T-helper 2 cell (primary cell): ENCODE results near the gene ZFY.
A peak's percentile ranks its signal among the peaks of the same experiment; 100 is the strongest.
"Not testable (repeated sequence)": the region's sequence is repeated elsewhere in the genome, so short reads cannot be mapped to it uniquely, and the experiment has no call there.

ENCODE experiments used
- DNase-seq, 5 experiments: peaks; one replicate each; pipeline versions ENCODE4 v3.0.0 to v3.0.0-alpha.2; 2012 to 2022

ZFY gene

GRCh38 chrY:2973110-2973751 lies 38.0 kb downstream of the ZFY start:
- DNase-seq, result no peak

GRCh38 chrY:2979283-2979682 lies 44.1 kb downstream of the ZFY start:
- DNase-seq, result no peak

DNA sequence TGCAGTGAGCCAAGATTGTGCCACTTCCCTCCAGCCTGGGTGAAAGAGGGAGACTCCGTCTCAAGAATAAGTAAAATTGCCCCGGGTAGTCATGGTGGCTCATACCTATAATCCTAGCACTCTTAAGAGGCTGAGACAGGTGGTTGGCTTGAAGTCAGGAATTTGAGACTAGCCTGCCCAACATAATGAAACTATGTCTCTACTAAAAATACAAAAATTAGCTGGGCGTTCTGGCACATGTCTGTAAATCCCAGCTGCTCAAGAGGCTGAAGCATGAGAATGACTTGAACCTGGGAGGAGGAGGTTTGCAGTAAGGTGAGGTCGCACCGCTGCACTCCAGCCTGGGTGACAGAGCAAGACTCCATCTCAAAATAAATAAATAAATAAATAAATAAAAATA lies 49.3 kb downstream of the ZFY start:
- no peak for DNase-seq

GRCh38 chrY:2987178-2987577 lies 52.0 kb downstream of the ZFY start:
- DNase-seq, result not testable (repeated sequence)

DNA sequence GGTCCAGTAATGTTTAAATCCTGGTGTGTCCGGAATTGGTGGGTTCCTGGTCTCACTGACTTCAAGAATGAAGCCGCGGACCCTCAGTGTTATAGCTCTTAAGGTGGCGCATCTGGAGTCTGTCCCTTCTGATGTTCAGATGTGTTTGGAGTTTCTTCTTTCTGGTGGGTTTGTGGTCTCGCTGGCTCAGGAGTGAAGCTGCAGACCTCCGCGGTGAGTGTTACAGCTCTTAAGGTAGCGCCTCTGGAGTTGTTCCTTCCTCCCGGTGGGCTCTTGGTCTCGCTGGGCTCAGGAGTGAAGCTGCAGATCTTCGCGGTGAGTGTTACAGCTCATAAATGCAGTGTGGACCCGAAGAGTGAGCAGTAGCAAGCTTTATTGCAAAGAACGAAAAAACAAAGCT lies 62.2 kb downstream of the ZFY start:
- DNase-seq, result not testable (repeated sequence)

GRCh38 chrY:3002190-3002589 lies 67.0 kb downstream of the ZFY start:
- peak in 1 of 5 experiments; percentile 36 for DNase-seq

- DNase-seq, result peak in 1 of 5 experiments; percentile 52
These were observed 67.7 kb downstream of the ZFY start for GRCh38 chrY:3002680-3003515.

GRCh38 chrY:3003516-3003830 lies 68.3 kb downstream of the ZFY start:
- DNase-seq, result peak in 1 of 5 experiments; percentile 46

DNA sequence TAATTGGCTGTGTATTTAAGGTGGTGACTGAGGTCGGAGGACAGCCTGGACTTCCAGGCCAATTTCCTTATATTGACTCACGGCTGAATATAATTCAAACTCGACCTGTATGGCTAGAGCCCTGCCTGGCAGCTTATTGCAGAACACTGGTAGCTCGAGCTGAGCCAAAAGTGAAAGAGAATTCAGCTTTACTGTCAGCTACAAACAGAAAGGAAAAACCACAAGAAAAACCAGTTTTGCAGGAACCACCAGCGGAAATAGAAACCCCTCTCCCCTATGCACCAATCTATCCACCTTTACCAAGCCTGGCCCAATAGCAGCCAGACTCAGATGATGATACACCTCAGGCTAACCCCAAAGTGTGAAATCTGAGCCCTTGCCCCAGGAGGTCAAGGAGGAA lies 68.7 kb downstream of the ZFY start:
- peak in 1 of 5 experiments; percentile 86 for DNase-seq

DNA sequence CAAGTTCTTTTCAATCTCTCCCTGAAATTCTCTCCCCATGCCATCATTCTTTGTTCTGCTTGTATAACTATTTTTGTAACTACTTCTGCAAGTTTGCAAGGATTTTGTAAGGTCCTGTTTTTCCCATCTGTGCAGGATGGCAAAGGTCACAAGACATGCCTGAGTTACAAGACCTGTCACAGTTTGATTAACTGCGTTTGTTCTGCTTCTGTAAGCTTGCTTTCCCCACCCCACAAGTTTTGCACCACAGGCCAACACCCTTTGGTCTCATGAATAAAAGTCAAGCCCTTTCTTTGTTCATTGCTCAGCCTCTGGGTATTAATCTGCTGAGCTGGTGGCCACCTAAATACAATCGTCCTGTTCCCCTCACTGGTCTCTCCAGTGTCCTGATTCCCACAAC lies 70.8 kb downstream of the ZFY start:
- DNase-seq, result not testable (repeated sequence)

- DNase-seq, result no peak
These were observed 72.8 kb downstream of the ZFY start for GRCh38 chrY:3007967-3008366.

GRCh38 chrY:3012226-3012625 lies 77.0 kb downstream of the ZFY start:
- DNase-seq, result no peak

- DNase-seq, result no peak
These were observed 81.4 kb downstream of the ZFY start for GRCh38 chrY:3016594-3016993.

DNA sequence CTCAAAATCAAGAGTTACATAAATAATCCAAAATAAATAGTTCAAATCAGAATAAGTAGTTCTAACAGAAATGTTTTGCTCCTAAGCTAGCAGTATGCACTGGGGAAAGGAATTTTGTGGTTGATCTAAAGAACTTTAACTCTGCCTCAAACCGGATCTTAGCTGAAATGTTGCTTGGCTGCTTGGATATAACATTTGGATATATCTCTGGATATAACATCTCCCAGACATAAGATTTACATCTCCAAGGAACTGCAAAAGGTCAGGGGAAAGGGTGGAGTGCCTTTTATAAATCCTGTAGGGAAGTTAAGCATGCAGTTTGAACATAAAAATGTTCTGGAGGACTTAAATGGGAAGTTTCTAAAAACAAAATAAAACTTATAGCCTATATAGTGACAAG lies 83.4 kb downstream of the ZFY start:
- DNase-seq, result no peak

GRCh38 chrY:3019584-3019983 lies 84.4 kb downstream of the ZFY start:
- no peak for DNase-seq

DNA sequence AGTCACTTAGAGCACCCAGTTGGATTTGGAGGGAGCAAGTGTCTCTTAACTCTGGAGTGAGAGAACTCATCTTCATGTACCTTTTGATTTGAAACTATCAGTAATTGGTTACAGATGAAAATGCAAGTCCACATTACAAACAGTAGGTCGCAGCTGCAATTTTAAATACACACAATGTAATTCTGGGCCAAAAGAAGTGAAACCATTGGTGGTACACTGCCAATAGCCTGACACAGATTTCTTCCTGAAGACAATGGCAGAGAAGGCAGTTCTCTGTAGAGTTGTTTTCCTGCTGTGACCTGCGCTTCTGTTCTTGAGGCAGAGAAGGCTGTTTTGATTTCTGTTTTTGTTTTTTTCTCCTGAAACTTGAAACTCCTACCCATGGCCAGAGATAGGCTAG lies 86.0 kb downstream of the ZFY start:
- DNase-seq, result no peak

DNA sequence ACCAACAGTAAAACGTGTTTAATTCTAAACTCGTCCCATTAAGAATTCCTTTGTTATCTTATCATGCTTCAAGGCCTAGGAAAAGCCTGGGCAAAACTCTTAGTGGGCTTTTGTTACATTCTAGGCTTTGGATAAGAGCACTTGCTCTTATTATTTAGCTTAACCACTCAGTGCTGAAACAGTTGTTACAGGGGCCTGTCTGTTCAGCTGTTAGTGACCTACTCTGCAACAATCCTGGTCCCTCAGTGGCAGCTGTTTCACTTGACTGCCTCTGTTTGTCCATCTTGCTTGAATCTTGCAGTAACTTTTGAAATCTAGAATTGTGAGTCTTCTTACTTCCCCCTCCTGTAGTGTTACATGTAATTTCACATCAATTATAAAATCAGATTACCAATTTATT lies 88.4 kb downstream of the ZFY start:
- no peak for DNase-seq

DNA sequence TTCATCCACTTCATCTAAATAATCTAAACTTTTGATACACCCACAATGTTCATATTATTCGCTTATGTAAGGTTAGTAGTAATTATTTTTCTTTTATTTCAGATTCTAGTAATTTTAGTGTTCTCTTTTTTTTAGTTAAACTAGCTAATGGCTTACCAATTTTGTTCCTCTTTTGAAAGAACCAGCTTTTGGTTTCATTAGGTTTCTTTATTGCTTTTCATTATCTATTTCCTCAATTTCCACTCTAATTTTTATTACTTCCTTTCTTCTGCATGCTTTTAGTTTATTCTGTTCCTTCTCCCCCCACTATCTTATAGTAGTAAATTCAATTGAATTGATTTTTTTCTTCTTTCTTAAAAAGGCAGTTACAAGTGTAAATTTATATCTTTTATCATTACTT lies 90.2 kb downstream of the ZFY start:
- DNase-seq, result no peak
